GM23338 (cell line): ENCODE results near the gene ASAP2. TPM values are rescaled to one million over a fixed set of nuclear protein-coding genes. Genes with fewer than 3 reads are reported as not detected.

ENCODE experiments used
- ATAC-seq: fragments of 200-7000 bp; cut with Tn5 transposase; 3 replicates; pipeline ENCODE4 v1.9.1; 2020
- DNase-seq: peaks from one replicate; pipeline ENCODE4 v3.0.0-alpha.2; 2015; ENCODE audit warnings: low spot score
- H2AFZ ChIP-seq: fragments of 200-600 bp; sonication (generic); 2 replicates; pipeline ENCODE4 v1.8.0; 2016; ENCODE audit warnings: antibody characterized with exemption, mild to moderate bottlenecking, moderate library complexity
- H3F3A ChIP-seq: fragments of 200-600 bp; sonication (generic); replicated peaks from 2 replicates; pipeline ENCODE4 v1.8.0; 2017; ENCODE audit warnings: antibody characterized with exemption, mixed run types, low read depth
- H3K27ac ChIP-seq: fragments of 200-600 bp; sonication (generic); 2 replicates; pipeline ENCODE4 v1.6.1; 2016; ENCODE audit warnings: low read depth
- H3K27me3 ChIP-seq: fragments of 200-600 bp; sonication (generic); 2 replicates; pipeline ENCODE4 v1.8.0; 2016; ENCODE audit warnings: mild to moderate bottlenecking, mixed run types, moderate library complexity; ENCODE audit not compliant: insufficient read depth
- H3K36me3 ChIP-seq: fragments of 200-600 bp; sonication (generic); 2 replicates; pipeline ENCODE4 v1.8.0; 2016; ENCODE audit warnings: mild to moderate bottlenecking; ENCODE audit not compliant: insufficient read depth
- H3K4me1 ChIP-seq: fragments of 200-600 bp; sonication (generic); 2 replicates; pipeline ENCODE4 v1.8.0; 2016; ENCODE audit warnings: mild to moderate bottlenecking, moderate library complexity; ENCODE audit not compliant: insufficient read depth
- H3K4me2 ChIP-seq: fragments of 200-600 bp; sonication (generic); 2 replicates; pipeline ENCODE4 v1.7.1; 2017; ENCODE audit warnings: mixed run types
- H3K4me3 ChIP-seq: fragments of 200-600 bp; sonication (generic); 2 replicates; pipeline ENCODE4 v1.6.1; 2016; ENCODE audit warnings: mixed run types
- H3K79me2 ChIP-seq: fragments of 200-600 bp; sonication (generic); replicated peaks from 2 replicates; pipeline ENCODE4 v1.8.0; 2017; ENCODE audit warnings: mild to moderate bottlenecking; ENCODE audit not compliant: insufficient read depth
- H3K9me2 ChIP-seq: fragments of 200-600 bp; sonication (generic); 2 replicates; pipeline ENCODE4 v1.8.0; 2017; ENCODE audit not compliant: insufficient read depth
- H4K20me1 ChIP-seq: fragments of 200-600 bp; sonication (generic); replicated peaks from 2 replicates; pipeline ENCODE4 v1.8.0; 2017; ENCODE audit warnings: mild to moderate bottlenecking; ENCODE audit not compliant: insufficient read depth
- H3K27ac Mint-ChIP-seq: 2 replicates; pipeline ENCODE4 v1.8.0; 2020; ENCODE audit warnings: inconsistent platforms, mild to moderate bottlenecking, moderate library complexity, mixed read lengths
- H3K27me3 Mint-ChIP-seq: 3 replicates; pipeline ENCODE4 v1.8.0; 2022; ENCODE audit warnings: low read depth, mild to moderate bottlenecking, moderate library complexity, mixed read lengths, inconsistent platforms; ENCODE audit not compliant: insufficient read depth, poor library complexity
- H3K36me3 Mint-ChIP-seq: 3 replicates; pipeline ENCODE4 v1.8.0; 2021; ENCODE audit warnings: low read depth, mild to moderate bottlenecking, inconsistent platforms, moderate library complexity, mixed read lengths
- H3K4me1 Mint-ChIP-seq: 3 replicates; pipeline ENCODE4 v1.8.0; 2020; ENCODE audit warnings: mild to moderate bottlenecking, inconsistent platforms, mixed read lengths
- H3K4me3 Mint-ChIP-seq: 3 replicates; pipeline ENCODE4 v1.8.0; 2021; ENCODE audit warnings: moderate library complexity, mild to moderate bottlenecking, inconsistent platforms, mixed read lengths
- H3K9me3 Mint-ChIP-seq: 3 replicates; pipeline ENCODE4 v1.8.0; 2020; ENCODE audit warnings: moderate library complexity, mild to moderate bottlenecking, inconsistent platforms, mixed read lengths
- CREB1 ChIP-seq: fragments of 250-450 bp; sonication (Bioruptor Pico); IDR thresholded peaks from 2 replicates; pipeline ENCODE4 v1.5.0; 2020; ENCODE audit warnings: low read depth, mild to moderate bottlenecking, moderate library complexity
- CTCF ChIP-seq, 2 experiments: fragments of 200-600 bp in 1 of 2; sonication (generic) in 1 of 2; conservative IDR thresholded peaks; 2 replicates each; pipeline versions ENCODE4 v1.5.1 to v1.6.1; 2016 to 2017; ENCODE audit warnings: antibody characterized with exemption in 2 of 2, low read depth in 2 of 2, mild to moderate bottlenecking in 2 of 2, moderate library complexity in 1 of 2
- ETS1 ChIP-seq: IDR thresholded peaks from 2 replicates; pipeline ENCODE4 v1.6.1; 2016; ENCODE audit warnings: antibody characterized with exemption
- EZH2 ChIP-seq: fragments of 200-600 bp; sonication (generic); IDR thresholded peaks from one replicate; pipeline ENCODE4 v1.8.0; 2017; ENCODE audit warnings: antibody characterized with exemption, mild to moderate bottlenecking, low read depth; ENCODE audit not compliant: unreplicated experiment
- EZH2phosphoT487 ChIP-seq: fragments of 200-600 bp; sonication (generic); IDR thresholded peaks from one replicate; pipeline ENCODE4 v1.8.1; 2018; ENCODE audit warnings: antibody characterized with exemption; ENCODE audit not compliant: unreplicated experiment
- NANOG ChIP-seq: IDR thresholded peaks from 2 replicates; pipeline ENCODE4 v1.6.1; 2016; ENCODE audit warnings: antibody characterized with exemption, borderline replicate concordance
- POLR2AphosphoS5 ChIP-seq: IDR thresholded peaks from 2 replicates; pipeline ENCODE4 v1.6.1; 2016; ENCODE audit warnings: antibody characterized with exemption, low read depth
- REST ChIP-seq: IDR thresholded peaks from one replicate; pipeline ENCODE4 v1.6.1; 2018; ENCODE audit warnings: antibody characterized with exemption; ENCODE audit not compliant: unreplicated experiment
- STAT1 ChIP-seq: IDR thresholded peaks from one replicate; pipeline ENCODE4 v1.6.1; 2016; ENCODE audit warnings: antibody characterized with exemption; ENCODE audit not compliant: unreplicated experiment
- ZNF114 ChIP-seq: fragments of 250-450 bp; sonication (Bioruptor Pico); IDR thresholded peaks from 2 replicates; pipeline ENCODE4 v1.5.0; 2020; ENCODE audit warnings: mild to moderate bottlenecking, moderate library complexity
- ZNF462 ChIP-seq: fragments of 250-450 bp; sonication (Bioruptor Pico); IDR thresholded peaks from 2 replicates; pipeline ENCODE4 v1.5.0; 2020; ENCODE audit warnings: mild to moderate bottlenecking, moderate library complexity
- polyA plus RNA-seq: library from polyadenylated mRNA; unstranded; fragments of >200 nt; fragmentation: Nextera tagmentation; extraction: Ambion mirVana; gene quantifications from 2 replicates; pipeline ENCODE4 v1.2.1, GENCODE V29; 2016
- total RNA-seq: library from RNA; depleted of rRNA; stranded (reverse); fragments of >200 nt; shearing (Covaris generic); gene quantifications from 2 replicates; pipeline ENCODE4 v1.2.3, GENCODE V29; 2014

The ASAP2 gene
- total and polyA plus RNA-seq, 2 experiments from 2014 or later = 2.6 to 15.6 TPM

GRCh38 chr2:9199716-9200632 lies 6.6 kb upstream of the ASAP2 start:
- no peak overlapping the region for H3K4me3 Mint-ChIP-seq
- no peak for DNase-seq
- Histone ChIP-seq H3K27ac (no peak overlapping the region), H2AFZ (no peak overlapping the region), H3K4me3 (no peak overlapping the region), H3K79me2 (no peaks in the 10 kb centered on the region), H3K4me2 (no peak overlapping the region), H3F3A (no peaks in the 10 kb centered on the region), H3K27me3 (peaks cover 8% of the 10 kb centered on the region), H3K9me2 (no peaks in the 10 kb centered on the region; the same call in 1 of the 2 replicates), H3K4me1 (peaks cover 3% of the 10 kb centered on the region), H3K36me3 (no peaks in the 10 kb centered on the region), H4K20me1 (no peaks in the 10 kb centered on the region)
- ATAC-seq = no peak
- TF ChIP-seq NANOG (no peak), POLR2AphosphoS5 (no peak), STAT1 (no peak), ETS1 (no peak), CTCF (conservative IDR thresholded peaks at IDR 0.05; ENCODE audit: low read depth in 2 of 2) (no peak), ZNF114 (CRISPR knock-in tag) (no peak), CREB1 (CRISPR knock-in tag) (no peak), REST (no peak), EZH2 (no peak), ZNF462 (CRISPR knock-in tag) (no peak), EZH2phosphoT487 (no peak)
- peaks cover 5% of the 10 kb centered on the region for H3K27me3 Mint-ChIP-seq
- H3K4me1 Mint-ChIP-seq = peaks cover 10% of the 10 kb centered on the region; the same call in 2 of the 3 replicates
- H3K9me3 Mint-ChIP-seq = no peaks in the 10 kb centered on the region
- H3K27ac Mint-ChIP-seq = no peak overlapping the region
- no peaks in the 10 kb centered on the region for H3K36me3 Mint-ChIP-seq
